GM23248 (cell line): Measurements from ENCODE around the gene SBF2.

Experiments
- EZH2 ChIP-seq: fragments of 200-600 bp; sonication (generic); IDR thresholded peaks from 2 replicates; pipeline ENCODE4 v1.6.1; 2018; ENCODE audit warnings: antibody characterized with exemption, mild to moderate bottlenecking; ENCODE audit not compliant: insufficient read depth, poor library complexity, severe bottlenecking
- EZH2phosphoT487 ChIP-seq: fragments of 200-600 bp; sonication (generic); IDR thresholded peaks from 2 replicates; pipeline ENCODE4 v1.6.1; 2018; ENCODE audit warnings: antibody characterized with exemption, moderate library complexity, mild to moderate bottlenecking, low read depth; ENCODE audit not compliant: insufficient read depth

DNA sequence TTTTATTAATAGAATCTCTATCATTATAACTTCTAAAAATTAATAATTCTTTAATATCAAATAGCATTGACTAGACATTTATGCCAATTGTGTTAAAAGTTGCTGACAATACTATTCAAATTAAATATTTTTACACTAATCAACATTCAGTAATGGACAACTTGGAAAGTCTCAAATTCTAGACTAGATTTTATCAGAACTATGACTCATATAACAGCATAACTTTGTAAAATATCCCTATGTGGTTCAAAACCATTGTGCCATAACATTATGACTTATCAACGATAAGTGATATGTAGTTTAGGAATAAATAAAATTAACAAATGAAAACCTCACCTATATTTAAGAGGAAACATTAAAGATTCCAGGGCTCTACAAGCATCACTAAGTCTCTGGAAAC, 291.8 kb downstream of the SBF2 start:
- no peak for TF ChIP-seq EZH2
- no peak for TF ChIP-seq EZH2phosphoT487
